Hepatocyte (in vitro differentiated cells): ENCODE measurements around the gene PIK3CA. TPM values are rescaled to one million over a fixed set of nuclear protein-coding genes. Genes with fewer than 3 reads are reported as not detected.

Experiments used
- DNase-seq: peaks from one replicate; pipeline ENCODE4 v3.0.0-alpha.2; 2016; ENCODE audit warnings: low spot score
- H2AFZ ChIP-seq: fragments of 200-600 bp; sonication (generic); 2 replicates; pipeline ENCODE4 v1.6.0; 2016; ENCODE audit warnings: antibody characterized with exemption, mild to moderate bottlenecking
- H3K27ac ChIP-seq: fragments of 200-600 bp; sonication (generic); 2 replicates; pipeline ENCODE4 v1.5.1; 2016; ENCODE audit warnings: mild to moderate bottlenecking
- H3K27me3 ChIP-seq: fragments of 200-600 bp; sonication (generic); 2 replicates; pipeline ENCODE4 v1.6.1; 2016
- H3K36me3 ChIP-seq: fragments of 200-600 bp; sonication (generic); replicated peaks from 2 replicates; pipeline ENCODE4 v1.5.1; 2016; ENCODE audit warnings: low read depth; ENCODE audit not compliant: insufficient read depth
- H3K4me1 ChIP-seq: fragments of 200-600 bp; sonication (generic); 2 replicates; pipeline ENCODE4 v1.5.1; 2016; ENCODE audit warnings: mild to moderate bottlenecking, moderate library complexity; ENCODE audit not compliant: insufficient read depth
- H3K4me2 ChIP-seq: fragments of 200-600 bp; sonication (generic); 2 replicates; pipeline ENCODE4 v1.6.0; 2016
- H3K4me3 ChIP-seq: fragments of 200-600 bp; sonication (generic); 2 replicates; pipeline ENCODE4 v1.5.1; 2016; ENCODE audit warnings: mild to moderate bottlenecking
- H3K79me2 ChIP-seq: fragments of 200-600 bp; sonication (generic); 2 replicates; pipeline ENCODE4 v1.6.0; 2017; ENCODE audit warnings: mild to moderate bottlenecking
- H3K9me2 ChIP-seq: fragments of 200-600 bp; sonication (generic); replicated peaks from 2 replicates; pipeline ENCODE4 v1.6.0; 2017; ENCODE audit warnings: mild to moderate bottlenecking; ENCODE audit not compliant: insufficient read depth
- H3K9me3 ChIP-seq: fragments of 200-600 bp; sonication (generic); 2 replicates; pipeline ENCODE4 v1.5.1; 2016; ENCODE audit warnings: low read depth, mild to moderate bottlenecking
- H4K20me1 ChIP-seq: fragments of 200-600 bp; sonication (generic); 2 replicates; pipeline ENCODE4 v1.6.0; 2016; ENCODE audit warnings: mild to moderate bottlenecking; ENCODE audit not compliant: insufficient read depth, poor library complexity, severe bottlenecking
- EZH2 ChIP-seq: fragments of 200-600 bp; sonication (generic); IDR thresholded peaks from 2 replicates; pipeline ENCODE4 v1.6.1; 2016; ENCODE audit warnings: antibody characterized with exemption, mild to moderate bottlenecking, borderline replicate concordance
- EZH2phosphoT487 ChIP-seq: fragments of 200-600 bp; sonication (generic); IDR thresholded peaks from one replicate; pipeline ENCODE4 v1.6.1; 2018; ENCODE audit warnings: antibody characterized with exemption, mild to moderate bottlenecking, low read depth, moderate library complexity; ENCODE audit not compliant: unreplicated experiment, severe bottlenecking
- WGBS: methylation state at CpG from one replicate; pipeline ENCODE4 v1.1.6; 2016; ENCODE audit warnings: low lambda C conversion rate; ENCODE audit errors: missing lambda C conversion rate; 5-methylcytosine and 5-hydroxymethylcytosine counted together
- polyA plus RNA-seq: library from polyadenylated mRNA; unstranded; fragments of >200 nt; fragmentation: Nextera tagmentation; extraction: Ambion mirVana; gene quantifications from 2 replicates; pipeline ENCODE4 v1.2.1, GENCODE V29; 2016
- total RNA-seq: library from RNA; depleted of rRNA; stranded (reverse); fragments of >200 nt; gene quantifications from 2 replicates; pipeline ENCODE4 v1.2.3, GENCODE V29; 2014
- TF ChIP-seq, protein P1 (sequence below): fragments of 200-600 bp; sonication (generic); IDR thresholded peaks from 2 replicates; pipeline ENCODE4 v1.5.1; 2016; ENCODE audit warnings: antibody characterized with exemption, mild to moderate bottlenecking; ENCODE audit not compliant: poor library complexity

The PIK3CA gene
- total and polyA plus RNA-seq, 2 experiments from 2014 or later, result 5.9 to 21.0 TPM

GRCh38 chr3:179141890-179142289, 6.3 kb upstream of the PIK3CA start:
- Histone ChIP-seq H3K79me2 (no peaks in the 10 kb centered on the region), H3K27ac (no peak overlapping the region), H3K9me3 (no peaks in the 10 kb centered on the region), H4K20me1 (no peaks in the 10 kb centered on the region), H2AFZ (no peak overlapping the region), H3K27me3 (no peaks in the 10 kb centered on the region), H3K4me3 (no peak overlapping the region), H3K4me1 (no peaks in the 10 kb centered on the region), H3K36me3 (no peaks in the 10 kb centered on the region), H3K9me2 (no peaks in the 10 kb centered on the region), H3K4me2 (no peak overlapping the region)
- no peak for DNase-seq
- 91% methylated on average over 4 of the region's 4 CpGs for WGBS
- TF ChIP-seq, protein P1, sequence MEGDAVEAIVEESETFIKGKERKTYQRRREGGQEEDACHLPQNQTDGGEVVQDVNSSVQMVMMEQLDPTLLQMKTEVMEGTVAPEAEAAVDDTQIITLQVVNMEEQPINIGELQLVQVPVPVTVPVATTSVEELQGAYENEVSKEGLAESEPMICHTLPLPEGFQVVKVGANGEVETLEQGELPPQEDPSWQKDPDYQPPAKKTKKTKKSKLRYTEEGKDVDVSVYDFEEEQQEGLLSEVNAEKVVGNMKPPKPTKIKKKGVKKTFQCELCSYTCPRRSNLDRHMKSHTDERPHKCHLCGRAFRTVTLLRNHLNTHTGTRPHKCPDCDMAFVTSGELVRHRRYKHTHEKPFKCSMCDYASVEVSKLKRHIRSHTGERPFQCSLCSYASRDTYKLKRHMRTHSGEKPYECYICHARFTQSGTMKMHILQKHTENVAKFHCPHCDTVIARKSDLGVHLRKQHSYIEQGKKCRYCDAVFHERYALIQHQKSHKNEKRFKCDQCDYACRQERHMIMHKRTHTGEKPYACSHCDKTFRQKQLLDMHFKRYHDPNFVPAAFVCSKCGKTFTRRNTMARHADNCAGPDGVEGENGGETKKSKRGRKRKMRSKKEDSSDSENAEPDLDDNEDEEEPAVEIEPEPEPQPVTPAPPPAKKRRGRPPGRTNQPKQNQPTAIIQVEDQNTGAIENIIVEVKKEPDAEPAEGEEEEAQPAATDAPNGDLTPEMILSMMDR, result no peak
- TF ChIP-seq EZH2phosphoT487, result no peak
- no peak for TF ChIP-seq EZH2

- Histone ChIP-seq H3K4me3 (peak overlapping the region; percentile 70), H4K20me1 (peaks cover 22% of the 10 kb centered on the region), H3K36me3 (no peaks in the 10 kb centered on the region), H3K4me2 (peak overlapping the region; percentile 86), H3K9me3 (no peaks in the 10 kb centered on the region), H3K27me3 (no peaks in the 10 kb centered on the region), H3K79me2 (peaks cover 26% of the 10 kb centered on the region), H3K4me1 (peaks cover 9% of the 10 kb centered on the region), H2AFZ (peak overlapping the region; percentile 95), H3K27ac (peak overlapping the region; percentile 68), H3K9me2 (no peaks in the 10 kb centered on the region)
- 15% methylated on average over 16 of the region's 16 CpGs for WGBS
- TF ChIP-seq EZH2phosphoT487 (no peak), EZH2 (no peak)
- TF ChIP-seq, protein P1, result peak; percentile 64
- DNase-seq, result peak; percentile 76
Measured at GRCh38 chr3:179146911-179147513, 1.1 kb upstream of the PIK3CA start.

- H3K36me3 ChIP-seq, result no peaks in the 10 kb centered on the region
- peak overlapping the region; percentile 68 for H3K27ac ChIP-seq
- no peaks in the 10 kb centered on the region for H3K9me2 ChIP-seq
- TF ChIP-seq, protein P1, result no peak
- TF ChIP-seq EZH2 (no peak), EZH2phosphoT487 (no peak)
- H3K4me2 ChIP-seq, result peak overlapping the region; percentile 86
- H3K9me3 ChIP-seq, result no peaks in the 10 kb centered on the region
- peak overlapping the region; percentile 70 for H3K4me3 ChIP-seq
- peaks cover 9% of the 10 kb centered on the region for H3K4me1 ChIP-seq
- peak overlapping the region; percentile 95 for H2AFZ ChIP-seq
- peaks cover 27% of the 10 kb centered on the region for H4K20me1 ChIP-seq
- H3K27me3 ChIP-seq, result no peaks in the 10 kb centered on the region
- under 1% methylated on average over 14 of the region's 14 CpGs for WGBS
- no peak for DNase-seq
- H3K79me2 ChIP-seq, result peaks cover 31% of the 10 kb centered on the region
Measured at GRCh38 chr3:179147514-179147872, 664 bp upstream of the PIK3CA start.
